CD8-positive, alpha-beta memory T cell (primary cell): ENCODE measurements around the gene UNG. TPM values are rescaled to one million over a fixed set of nuclear protein-coding genes. Genes with fewer than 3 reads are reported as not detected.
A peak's percentile ranks its signal among the peaks of the same experiment; 100 is the strongest.

ENCODE experiments used
- CTCF ChIA-PET: fragments of 350-600 bp; sonication (Branson Sonifier 250); formaldehyde crosslinking; loops from one replicate; lab custom pipeline; 2021; ENCODE audit warnings: antibody characterized with exemption; lab: Charles Lee
- POLR2A ChIA-PET: fragments of 350-600 bp; sonication (Branson Sonifier 250); formaldehyde crosslinking; loops from one replicate; lab custom pipeline; 2021; ENCODE audit warnings: antibody characterized with exemption; lab: Charles Lee
- DNase-seq, 5 donors: peaks; one replicate each; pipeline versions ENCODE4 v3.0.0 to v3.0.0-alpha.2; 2020 to 2022; ENCODE audit warnings: mixed read lengths in 1 of 5
- H3K27ac ChIP-seq: one replicate; pipeline ENCODE4 v1.7.0; 2013; ENCODE audit warnings: low read depth, mild to moderate bottlenecking, low read length, moderate library complexity
- H3K27me3 ChIP-seq: 2 replicates; pipeline ENCODE4 v1.7.0; 2013; ENCODE audit warnings: low read length, mild to moderate bottlenecking; ENCODE audit not compliant: insufficient read depth, poor library complexity, severe bottlenecking
- H3K36me3 ChIP-seq: 2 replicates; pipeline ENCODE4 v1.7.0; 2013; ENCODE audit warnings: mild to moderate bottlenecking, low read length, moderate library complexity; ENCODE audit not compliant: insufficient read depth
- H3K4me1 ChIP-seq: 2 replicates; pipeline ENCODE4 v1.7.0; 2013; ENCODE audit warnings: mild to moderate bottlenecking, low read length, moderate library complexity; ENCODE audit not compliant: insufficient read depth
- H3K4me3 ChIP-seq: 2 replicates; pipeline ENCODE4 v1.7.0; 2013; ENCODE audit warnings: mild to moderate bottlenecking, low read length
- H3K9me3 ChIP-seq: 2 replicates; pipeline ENCODE4 v1.7.0; 2013; ENCODE audit warnings: mild to moderate bottlenecking, low read length
- H3K27ac Mint-ChIP-seq, 8 donors: one replicate each; pipeline ENCODE4 v1.8.0; 2020 to 2021; ENCODE audit warnings: mixed read lengths in 8 of 8, mild to moderate bottlenecking in 6 of 8, inconsistent platforms in 3 of 8, moderate library complexity in 3 of 8
- H3K27me3 Mint-ChIP-seq, 2 donors: one replicate each; pipeline ENCODE4 v1.8.0; 2020 to 2021; ENCODE audit warnings: mixed read lengths in 2 of 2, mild to moderate bottlenecking in 1 of 2, moderate library complexity in 1 of 2
- H3K36me3 Mint-ChIP-seq, 3 donors: one replicate each; pipeline ENCODE4 v1.8.0; 2020 to 2021; ENCODE audit warnings: mixed read lengths in 3 of 3, inconsistent platforms in 1 of 3, mild to moderate bottlenecking in 1 of 3
- H3K4me1 Mint-ChIP-seq, 3 donors: one replicate each; pipeline ENCODE4 v1.8.0; 2020 to 2021; ENCODE audit warnings: mixed read lengths in 3 of 3, inconsistent platforms in 1 of 3, mild to moderate bottlenecking in 1 of 3
- H3K4me3 Mint-ChIP-seq, 7 donors: one replicate each; pipeline ENCODE4 v1.8.0; 2020 to 2021; ENCODE audit warnings: mixed read lengths in 7 of 7, mild to moderate bottlenecking in 6 of 7, moderate library complexity in 4 of 7, inconsistent platforms in 2 of 7
- H3K9me3 Mint-ChIP-seq, 5 donors: one replicate each; pipeline ENCODE4 v1.8.0; 2020 to 2022; ENCODE audit warnings: mixed read lengths in 5 of 5, mild to moderate bottlenecking in 3 of 5, moderate library complexity in 2 of 5, inconsistent platforms in 1 of 5
- polyA plus RNA-seq: library from polyadenylated mRNA; unstranded; fragments of 300-500 nt; fragmentation: Illumina TruSeq; gene quantifications from one replicate; pipeline ENCODE4 v1.2.3, GENCODE V29; 2021
- total RNA-seq, 2 experiments: library from RNA; stranded (reverse); gene quantifications; one replicate each; pipeline ENCODE4 v1.2.3, GENCODE V29; 2021

UNG gene
- total and polyA plus RNA-seq, 3 experiments from 2014 or later = 37.7 to 101 (median 92.3) TPM

GRCh38 chr12:109100741-109101140, 3.3 kb downstream of the UNG start:
- CTCF ChIA-PET = interaction anchor here (4.7 kb wide), 1 partner anchor 11 kb away, joined by 27 read pairs; no protein-coding TSS in a partner anchor
- Histone ChIP-seq H3K27me3 (no peaks in the 10 kb centered on the region), H3K9me3 (no peaks in the 10 kb centered on the region), H3K4me1 (peaks cover 17% of the 10 kb centered on the region), H3K27ac (no peak overlapping the region), H3K4me3 (no peak overlapping the region), H3K36me3 (peaks cover 26% of the 10 kb centered on the region)
- POLR2A ChIA-PET = no interaction called here
- H3K4me1 Mint-ChIP-seq = peaks cover 30 to 39% (median 31%) of the 10 kb centered on the region in 3 donors
- peaks cover 7 to 44% (median 15%) of the 10 kb centered on the region in 3 donors for H3K36me3 Mint-ChIP-seq
- peaks cover 0 to 2% of the 10 kb centered on the region in 2 donors for H3K27me3 Mint-ChIP-seq
- DNase-seq = no peak
- peak overlapping the region in 5 of 8 donors; percentile 35 to 98 (median 79) for H3K27ac Mint-ChIP-seq
- peak overlapping the region in 4 of 7 donors; percentile 1 to 93 (median 76) for H3K4me3 Mint-ChIP-seq
- H3K9me3 Mint-ChIP-seq = no peaks in the 10 kb centered on the region

GRCh38 chr12:109102491-109102890, 5.1 kb downstream of the UNG start:
- H3K36me3 Mint-ChIP-seq = peaks cover 9 to 55% (median 21%) of the 10 kb centered on the region in 3 donors

GRCh38 chr12:109105176-109105575, 7.8 kb downstream of the UNG start:
- ChIA-PET POLR2A (no interaction called here), CTCF (no interaction called here)
- Mint-ChIP-seq H3K27ac (peak overlapping the region in 1 of 8 donors; percentile 44), H3K9me3 (no peaks in the 10 kb centered on the region), H3K27me3 (peaks cover 0 to 2% of the 10 kb centered on the region in 2 donors), H3K4me3 (no peak overlapping the region), H3K36me3 (peaks cover 9 to 73% (median 26%) of the 10 kb centered on the region in 3 donors), H3K4me1 (peaks cover 7 to 15% (median 11%) of the 10 kb centered on the region in 3 donors)
- Histone ChIP-seq H3K4me1 (no peaks in the 10 kb centered on the region), H3K9me3 (no peaks in the 10 kb centered on the region), H3K27ac (no peak overlapping the region), H3K4me3 (no peak overlapping the region), H3K27me3 (no peaks in the 10 kb centered on the region), H3K36me3 (peaks cover 26% of the 10 kb centered on the region)
- no peak for DNase-seq

More at GRCh38 chr12:109102491-109102890, 5.1 kb downstream of the UNG start:
- no peak overlapping the region for H3K27ac ChIP-seq
- no peak overlapping the region for H3K4me3 Mint-ChIP-seq
- no peaks in the 10 kb centered on the region for H3K9me3 ChIP-seq
- H3K4me3 ChIP-seq = no peak overlapping the region
- H3K36me3 ChIP-seq = peaks cover 26% of the 10 kb centered on the region
- POLR2A ChIA-PET = no interaction called here
- H3K27me3 Mint-ChIP-seq = peaks cover 0 to 2% of the 10 kb centered on the region in 2 donors
- peaks cover 30 to 39% (median 31%) of the 10 kb centered on the region in 3 donors for H3K4me1 Mint-ChIP-seq
- H3K9me3 Mint-ChIP-seq = no peaks in the 10 kb centered on the region
- H3K27me3 ChIP-seq = no peaks in the 10 kb centered on the region
- peaks cover 17% of the 10 kb centered on the region for H3K4me1 ChIP-seq
- no peak for DNase-seq
- CTCF ChIA-PET = interaction anchor here (0.7 to 4.7 kb wide), 3 partner anchors 8 to 467 kb away, joined by 3 to 27 read pairs (median 3); no protein-coding TSS in a partner anchor
- H3K27ac Mint-ChIP-seq = no peak overlapping the region

GRCh38 chr12:109109746-109110350, 12.5 kb downstream of the UNG start:
- no peak overlapping the region for H3K27ac ChIP-seq
- peak overlapping the region in 2 of 7 donors; percentile 68 to 84 for H3K4me3 Mint-ChIP-seq
- CTCF ChIA-PET = no interaction called here
- peaks cover 9 to 42% (median 18%) of the 10 kb centered on the region in 3 donors for H3K36me3 Mint-ChIP-seq
- no peaks in the 10 kb centered on the region for H3K27me3 ChIP-seq
- no peak overlapping the region for H3K4me3 ChIP-seq
- H3K36me3 ChIP-seq = peaks cover 9% of the 10 kb centered on the region
- H3K9me3 ChIP-seq = no peaks in the 10 kb centered on the region
- peaks cover 0 to 25% (median 11%) of the 10 kb centered on the region in 3 donors for H3K4me1 Mint-ChIP-seq
- no peaks in the 10 kb centered on the region for H3K27me3 Mint-ChIP-seq
- H3K9me3 Mint-ChIP-seq = no peaks in the 10 kb centered on the region
- H3K27ac Mint-ChIP-seq = peak overlapping the region in 7 of 8 donors; percentile 62 to 90 (median 66)
- POLR2A ChIA-PET = interaction anchor here (0.7 kb wide), 1 partner anchor 115 kb away, joined by 8 read pairs; no protein-coding TSS in a partner anchor
- H3K4me1 ChIP-seq = no peaks in the 10 kb centered on the region
- DNase-seq = no peak

- peaks cover 0 to 31% (median 12%) of the 10 kb centered on the region in 3 donors for H3K36me3 Mint-ChIP-seq
- Histone ChIP-seq H3K4me3 (peak overlapping the region; percentile 32), H3K27me3 (no peaks in the 10 kb centered on the region), H3K36me3 (no peaks in the 10 kb centered on the region), H3K9me3 (no peaks in the 10 kb centered on the region), H3K27ac (peak overlapping the region; percentile 45), H3K4me1 (no peaks in the 10 kb centered on the region)
- no peaks in the 10 kb centered on the region for H3K27me3 Mint-ChIP-seq
- peaks cover 0 to 35% (median 14%) of the 10 kb centered on the region in 3 donors for H3K4me1 Mint-ChIP-seq
- peak overlapping the region; percentile 51 to 86 (median 79) for H3K4me3 Mint-ChIP-seq
- peak; percentile 16 to 68 (median 40) for DNase-seq
- H3K27ac Mint-ChIP-seq = peak overlapping the region; percentile 49 to 96 (median 84)
- ChIA-PET CTCF (interaction anchor here (0.7 to 3.1 kb wide), 10 partner anchors 10 to 599 kb away, joined by 3 to 27 read pairs (median 6); partner anchors contain the start of gene ALKBH2), POLR2A (no interaction called here)
- H3K9me3 Mint-ChIP-seq = no peaks in the 10 kb centered on the region
These were observed 13.6 kb downstream of the UNG start for GRCh38 chr12:109110988-109111495.

GRCh38 chr12:109112720-109113465, 15.5 kb downstream of the UNG start:
- POLR2A ChIA-PET = interaction anchor here (1.2 kb wide), 1 partner anchor 20 kb away, joined by 3 read pairs; the partner anchor contains the start of gene ALKBH2
- no peaks in the 10 kb centered on the region for H3K4me1 ChIP-seq
- DNase-seq = no peak
- no peaks in the 10 kb centered on the region for H3K27me3 ChIP-seq
- H3K36me3 ChIP-seq = no peaks in the 10 kb centered on the region
- no peak overlapping the region for H3K4me3 ChIP-seq
- Mint-ChIP-seq H3K4me3 (no peak overlapping the region), H3K27me3 (no peaks in the 10 kb centered on the region), H3K9me3 (no peaks in the 10 kb centered on the region), H3K4me1 (peaks cover 0 to 40% (median 14%) of the 10 kb centered on the region in 3 donors), H3K27ac (no peak overlapping the region), H3K36me3 (peaks cover 0 to 22% (median 7%) of the 10 kb centered on the region in 3 donors)
- no peaks in the 10 kb centered on the region for H3K9me3 ChIP-seq
- CTCF ChIA-PET = interaction anchor here (0.8 to 3.1 kb wide), 13 partner anchors 8 to 601 kb away, joined by 3 to 27 read pairs (median 5); partner anchors contain the start of gene ALKBH2
- no peak overlapping the region for H3K27ac ChIP-seq

GRCh38 chr12:109113661-109114321, 16.4 kb downstream of the UNG start:
- DNase-seq = no peak
- Histone ChIP-seq H3K27me3 (no peaks in the 10 kb centered on the region), H3K27ac (no peak overlapping the region), H3K4me1 (no peaks in the 10 kb centered on the region), H3K4me3 (no peak overlapping the region), H3K9me3 (no peaks in the 10 kb centered on the region), H3K36me3 (no peaks in the 10 kb centered on the region)
- H3K27ac Mint-ChIP-seq = peak overlapping the region in 1 of 8 donors; percentile 23
- H3K4me1 Mint-ChIP-seq = peaks cover 0 to 40% (median 14%) of the 10 kb centered on the region in 3 donors
- H3K9me3 Mint-ChIP-seq = no peaks in the 10 kb centered on the region
- ChIA-PET CTCF (interaction anchor here (3.1 kb wide), 1 partner anchor 13 kb away, joined by 27 read pairs; no protein-coding TSS in a partner anchor), POLR2A (no interaction called here)
- no peaks in the 10 kb centered on the region for H3K27me3 Mint-ChIP-seq
- peaks cover 0 to 15% (median 4%) of the 10 kb centered on the region in 3 donors for H3K36me3 Mint-ChIP-seq
- H3K4me3 Mint-ChIP-seq = no peak overlapping the region
